Measurements from ENCODE around the gene HOTAIR. TPM values are rescaled to one million over a fixed set of nuclear protein-coding genes. Genes with fewer than 3 reads are reported as not detected.
A peak's percentile ranks its signal among the peaks of the same experiment; 100 is the strongest.

The HOTAIR gene
- total RNA-seq, 1 donor from 2014 or later, result not detected

- DNase-seq, result no peak
Measured at GRCh38 chr12:53998110-53998899, 23.6 kb upstream of the HOTAIR start.

GRCh38 chr12:53997204-53998109 lies 22.7 kb upstream of the HOTAIR start:
- DNase-seq, result no peak

- no peak for DNase-seq
Measured at GRCh38 chr12:53996240-53997203, 21.8 kb upstream of the HOTAIR start.

- DNase-seq, result peak; percentile 22
Measured at GRCh38 chr12:53995378-53996239, 20.9 kb upstream of the HOTAIR start.

GRCh38 chr12:53995002-53995377 lies 20.2 kb upstream of the HOTAIR start:
- no peak for DNase-seq

- no peak for DNase-seq
Measured at GRCh38 chr12:53994264-53995001, 19.7 kb upstream of the HOTAIR start.

GRCh38 chr12:53994009-53994263 lies 19.2 kb upstream of the HOTAIR start:
- no peak for DNase-seq

GRCh38 chr12:53993162-53994008 lies 18.6 kb upstream of the HOTAIR start:
- DNase-seq, result no peak

GRCh38 chr12:53992377-53992889 lies 17.7 kb upstream of the HOTAIR start:
- no peak for DNase-seq

- no peak for DNase-seq
Measured at GRCh38 chr12:53991077-53991460, 16.3 kb upstream of the HOTAIR start.

- no peak for DNase-seq
Measured at GRCh38 chr12:53990311-53991076, 15.7 kb upstream of the HOTAIR start.

- peak; percentile 42 for DNase-seq
Measured at GRCh38 chr12:53989227-53990113, 14.7 kb upstream of the HOTAIR start.

GRCh38 chr12:53988541-53989226 lies 13.9 kb upstream of the HOTAIR start:
- DNase-seq, result no peak

- DNase-seq, result no peak
Measured at GRCh38 chr12:53987787-53988230, 13.1 kb upstream of the HOTAIR start.

GRCh38 chr12:53986686-53987483 lies 12.1 kb upstream of the HOTAIR start:
- no peak for DNase-seq

GRCh38 chr12:53985994-53986685 lies 11.4 kb upstream of the HOTAIR start:
- DNase-seq, result no peak

All from dermis blood vessel endothelial cell (primary cell).